Measurements from ENCODE around the gene INSC. TPM values are rescaled to one million over a fixed set of nuclear protein-coding genes. Genes with fewer than 3 reads are reported as not detected.

The INSC gene
- polyA plus RNA-seq, 3 donors = 0.67 to 0.86 (median 0.71) TPM

DNA sequence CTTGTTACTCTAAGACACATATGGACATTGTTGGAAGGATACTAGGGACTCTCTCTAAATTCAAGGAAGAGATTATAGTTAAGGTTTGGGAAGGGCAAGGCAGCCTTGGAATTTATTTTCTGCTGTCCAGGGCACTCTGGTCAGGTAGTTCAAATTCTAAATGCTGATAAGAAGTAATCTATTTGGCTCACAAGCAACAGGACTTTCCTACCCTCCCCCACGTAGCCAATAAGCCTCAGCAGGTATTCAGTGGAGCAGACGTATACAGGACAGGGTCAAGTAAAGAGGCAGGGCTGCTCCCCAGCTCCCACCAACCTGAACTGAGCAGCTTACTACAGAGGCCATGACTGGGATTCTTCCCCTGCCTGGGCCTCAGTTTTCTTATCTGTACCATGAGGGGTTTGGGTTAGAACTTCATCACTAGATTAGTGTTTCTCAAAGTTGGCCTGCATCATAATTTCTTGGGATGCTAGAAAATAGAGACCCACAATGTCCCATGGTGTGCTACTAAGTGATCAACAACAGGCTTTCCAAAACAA, 6.1 kb upstream of the INSC start:
- no peak for DNase-seq (ENCODE audit: low read depth in 3 of 3, low spot score in 2 of 3)

DNA sequence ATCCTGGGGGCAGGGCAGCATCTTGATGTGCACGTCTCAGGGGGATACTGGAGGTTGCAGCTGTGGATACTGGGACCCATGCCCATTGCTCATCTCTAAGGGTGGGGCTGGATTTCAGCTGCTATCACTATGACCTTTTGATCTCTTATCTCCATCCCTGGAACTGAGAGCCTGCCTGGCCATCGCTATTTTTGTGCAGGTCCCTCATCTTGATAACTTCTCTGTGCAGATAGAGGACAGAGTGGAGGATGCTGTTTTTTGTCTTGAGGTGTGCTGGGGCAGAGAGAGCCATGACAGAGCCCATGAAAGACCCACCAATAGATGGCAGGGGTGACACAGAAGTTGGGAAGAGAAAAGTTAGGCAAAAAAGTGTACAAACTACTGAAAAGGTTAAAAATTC, 5.1 kb upstream of the INSC start:
- DNase-seq (ENCODE audit: low read depth in 3 of 3, low spot score in 2 of 3) = no peak

DNA sequence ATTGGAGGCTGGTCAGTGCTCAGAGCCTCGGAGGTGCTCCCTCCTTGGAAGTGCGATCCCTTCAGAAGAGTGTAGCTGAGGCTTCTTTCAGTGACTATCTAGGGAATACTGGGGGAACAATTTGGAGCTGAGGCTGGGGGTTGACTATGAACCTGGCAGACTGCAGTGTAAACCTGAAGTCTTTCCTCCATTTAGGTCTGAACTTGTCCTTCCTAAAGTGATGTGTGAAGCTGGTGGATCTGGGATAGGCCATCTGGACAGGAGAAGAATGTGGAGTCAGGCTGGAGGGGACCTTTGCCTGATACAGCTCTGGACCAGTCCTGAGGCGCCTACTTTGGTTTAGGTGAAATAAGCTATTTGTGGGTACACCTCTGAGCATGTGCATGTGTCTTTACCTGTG, 3.5 kb upstream of the INSC start:
- no peak for DNase-seq (ENCODE audit: low read depth in 3 of 3, low spot score in 2 of 3)

DNA sequence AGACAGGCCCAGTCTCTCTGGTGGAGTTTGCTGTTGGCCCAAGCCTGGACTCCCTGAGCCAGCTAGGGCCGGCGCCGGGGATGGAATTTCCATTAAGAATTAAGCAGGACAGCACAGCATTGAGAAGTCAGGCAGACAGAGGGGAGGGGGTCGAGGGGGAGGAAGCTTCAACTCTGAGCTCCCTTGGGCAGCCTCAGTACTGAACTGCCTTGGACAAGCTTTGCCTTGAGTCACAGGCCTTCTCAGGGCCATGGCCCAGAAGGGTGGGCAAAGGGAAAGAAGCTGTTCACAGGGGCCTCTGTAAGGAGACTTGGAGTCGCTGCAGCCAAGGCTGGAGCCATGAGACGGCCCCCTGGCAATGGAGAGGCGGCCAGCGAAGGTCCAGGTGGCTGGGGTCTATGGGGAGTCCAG, 2.6 kb upstream of the INSC start:
- no peak for DNase-seq (ENCODE audit: low read depth in 3 of 3, low spot score in 2 of 3)

DNA sequence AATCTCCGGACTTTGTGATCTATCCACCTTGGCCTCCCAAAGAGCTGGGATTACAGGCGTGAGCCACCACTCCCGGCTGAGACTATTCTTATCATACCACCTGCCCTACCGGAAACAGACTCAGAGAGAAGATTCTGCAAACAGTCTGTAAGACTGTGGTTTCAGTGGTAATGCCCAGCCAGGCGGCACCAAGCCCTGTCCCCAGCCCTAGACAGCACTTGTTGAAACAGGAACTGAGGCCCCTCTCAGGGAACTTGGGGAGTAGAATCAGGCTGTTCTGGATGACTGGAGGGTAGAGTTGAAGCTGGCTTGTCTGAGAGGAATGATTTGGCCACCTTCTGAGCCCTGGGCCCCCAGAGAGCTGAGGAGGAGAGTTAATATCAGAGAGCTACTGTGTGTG, 1.3 kb upstream of the INSC start:
- no peak for DNase-seq (ENCODE audit: low read depth in 3 of 3, low spot score in 2 of 3)

DNA sequence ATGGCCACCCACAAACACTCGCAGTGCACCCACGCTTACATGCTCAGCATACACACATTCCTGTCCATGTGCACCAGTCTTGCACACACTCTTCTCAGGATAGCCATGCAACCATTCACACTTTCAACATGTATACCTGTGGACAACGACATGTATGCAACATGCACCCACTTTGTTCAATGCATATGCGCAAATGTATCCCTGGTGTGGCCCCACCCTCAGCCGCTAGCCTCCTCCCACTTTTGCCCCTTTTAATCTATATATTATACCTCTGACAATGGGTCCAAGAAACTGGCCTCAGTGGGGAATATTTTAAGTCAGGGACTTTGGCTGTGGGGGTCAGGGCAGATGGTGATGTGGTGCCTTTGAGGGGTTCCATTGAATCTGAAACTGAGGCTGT, 963 bp downstream of the INSC start:
- DNase-seq (ENCODE audit: low read depth in 3 of 3, low spot score in 2 of 3) = no peak

DNA sequence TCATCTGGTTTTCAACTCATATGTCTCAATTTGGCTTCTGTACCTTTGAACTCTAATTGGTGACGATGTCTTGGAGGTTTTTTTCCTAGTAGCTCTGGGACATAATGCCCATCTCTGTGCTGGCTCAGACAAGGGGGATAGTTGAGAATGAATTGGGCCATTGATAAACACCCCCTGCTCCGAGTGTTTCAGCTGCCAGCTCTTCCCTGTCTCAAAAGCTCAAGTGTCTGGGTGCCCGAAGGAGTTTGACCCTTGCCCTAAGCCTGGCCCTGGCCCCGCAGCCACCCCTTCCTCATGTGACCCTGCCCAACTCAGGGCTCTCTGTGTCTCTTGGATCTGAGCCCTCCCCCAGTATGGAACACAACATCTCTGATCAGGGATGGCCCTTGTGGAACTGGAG, 3.0 kb downstream of the INSC start:
- no peak for DNase-seq (ENCODE audit: low read depth in 3 of 3, low spot score in 2 of 3)

DNA sequence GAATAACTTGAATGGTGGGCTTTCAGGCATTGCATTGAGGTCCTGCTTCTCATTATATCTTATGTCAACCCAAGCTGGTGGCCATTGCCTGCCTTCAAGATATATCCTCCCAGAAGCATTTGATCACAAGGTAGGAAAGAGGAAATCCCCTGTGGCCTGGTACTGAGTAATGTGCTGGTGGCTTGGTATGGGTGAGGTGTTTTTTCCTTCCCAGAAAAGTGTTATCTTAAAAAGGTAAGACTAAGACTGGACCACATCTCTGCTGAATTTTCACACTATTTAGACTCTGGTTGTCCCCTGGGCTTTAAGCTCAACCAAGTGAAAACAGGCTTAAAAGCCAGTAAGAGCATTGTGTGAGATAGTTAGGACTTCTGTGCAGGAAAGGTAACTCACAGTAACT, 3.7 kb downstream of the INSC start:
- DNase-seq (ENCODE audit: low read depth in 3 of 3, low spot score in 2 of 3) = no peak

DNA sequence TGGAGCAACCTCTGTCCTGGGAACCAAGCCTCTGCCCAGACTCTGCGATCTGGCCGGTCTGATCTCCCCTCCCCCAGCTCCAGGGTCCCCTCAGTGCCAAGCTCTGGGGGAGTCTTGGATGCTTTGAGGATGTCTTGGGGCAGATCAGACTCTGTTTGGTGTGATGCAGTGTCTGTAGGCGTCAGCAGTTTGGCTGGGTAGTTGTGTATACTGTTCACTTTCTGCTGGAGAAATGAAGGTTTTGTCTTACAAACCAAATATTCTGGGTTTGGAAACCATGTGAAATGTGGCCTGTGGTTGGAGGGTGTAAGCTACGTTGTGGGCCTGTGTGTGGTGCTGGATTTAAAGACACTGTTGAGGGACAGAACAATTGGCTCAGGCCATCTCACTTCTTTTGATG, 4.6 kb downstream of the INSC start:
- DNase-seq (ENCODE audit: low read depth in 3 of 3, low spot score in 2 of 3) = no peak

DNA sequence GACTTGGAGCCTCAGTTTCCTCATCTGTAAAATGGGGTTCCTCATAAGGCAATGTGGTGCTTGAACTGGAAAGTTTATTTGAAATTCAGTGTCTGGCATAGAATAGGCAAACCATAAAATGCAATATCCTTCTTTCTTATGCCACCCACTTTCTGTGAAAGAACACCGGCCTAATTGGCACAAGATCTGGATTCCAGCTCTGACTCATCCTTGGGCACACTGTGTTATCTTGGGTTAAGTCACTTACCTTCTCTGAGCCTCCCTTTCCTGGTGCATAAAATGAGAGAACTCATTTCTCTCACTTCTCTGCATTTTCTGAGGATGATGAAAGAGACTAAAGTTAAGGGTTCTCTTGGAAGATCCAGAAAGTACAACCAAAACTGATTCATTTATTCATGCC, 5.1 kb downstream of the INSC start:
- no peak for DNase-seq (ENCODE audit: low read depth in 3 of 3, low spot score in 2 of 3)

DNA sequence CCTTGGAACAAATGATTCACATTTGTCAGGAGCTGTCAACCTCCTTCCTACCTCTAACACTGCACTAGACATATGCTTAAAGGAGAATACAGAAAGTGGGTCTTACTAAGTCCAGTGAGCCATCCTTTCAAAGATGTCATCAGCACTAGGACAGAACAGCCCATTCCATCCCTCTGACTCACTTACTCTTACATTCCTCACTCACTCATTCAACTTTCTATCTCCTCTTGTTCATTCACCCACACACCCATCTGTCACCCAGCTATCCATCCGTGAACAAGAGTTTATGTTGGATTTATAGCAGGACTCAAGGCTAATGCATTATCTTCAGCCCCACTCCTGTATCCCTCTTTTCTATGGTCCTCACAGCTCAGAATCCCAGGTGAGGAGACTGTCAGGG, 9.1 kb downstream of the INSC start:
- DNase-seq (ENCODE audit: low read depth in 3 of 3, low spot score in 2 of 3) = no peak

DNA sequence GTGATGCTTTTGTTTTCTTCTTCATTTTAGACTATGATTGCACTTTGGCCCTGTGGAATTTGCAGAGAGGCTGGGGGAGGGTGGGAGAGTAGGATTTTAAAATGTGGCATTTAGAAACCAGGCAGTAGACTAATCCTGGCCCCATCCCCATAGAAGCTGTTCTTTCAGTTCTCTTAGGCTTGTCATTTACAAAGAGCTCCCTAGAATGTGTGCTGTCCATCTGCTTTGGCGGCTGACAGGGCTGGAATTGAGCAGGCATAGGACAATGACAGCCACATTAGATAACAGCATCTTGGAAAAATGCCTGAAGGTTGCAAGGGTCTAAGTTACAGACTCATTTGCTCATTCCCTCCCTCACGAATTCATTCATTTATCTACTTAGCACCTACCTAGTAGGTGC, 9.8 kb downstream of the INSC start:
- no peak for DNase-seq (ENCODE audit: low read depth in 3 of 3, low spot score in 2 of 3)

DNA sequence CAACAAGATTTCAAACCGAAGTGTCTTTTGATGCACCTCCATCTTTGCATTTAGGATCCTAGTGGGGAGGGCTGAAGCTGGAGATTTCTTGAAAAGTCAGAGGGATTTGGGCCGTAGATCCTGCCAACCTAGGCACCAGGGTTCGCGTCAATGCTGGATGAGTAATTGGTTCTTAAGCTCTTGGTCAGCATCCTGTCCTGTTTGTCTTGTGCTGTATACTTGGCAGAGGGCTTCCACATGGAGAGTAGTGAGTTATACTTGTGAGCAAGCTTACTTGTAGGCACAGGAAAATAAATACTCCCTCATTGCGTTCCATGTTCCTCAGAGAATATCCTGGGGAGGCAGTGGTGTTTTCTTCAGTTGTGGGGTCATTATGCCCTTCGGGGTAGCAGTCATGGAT, 12.6 kb downstream of the INSC start:
- no peak for DNase-seq (ENCODE audit: low read depth in 3 of 3, low spot score in 2 of 3)

DNA sequence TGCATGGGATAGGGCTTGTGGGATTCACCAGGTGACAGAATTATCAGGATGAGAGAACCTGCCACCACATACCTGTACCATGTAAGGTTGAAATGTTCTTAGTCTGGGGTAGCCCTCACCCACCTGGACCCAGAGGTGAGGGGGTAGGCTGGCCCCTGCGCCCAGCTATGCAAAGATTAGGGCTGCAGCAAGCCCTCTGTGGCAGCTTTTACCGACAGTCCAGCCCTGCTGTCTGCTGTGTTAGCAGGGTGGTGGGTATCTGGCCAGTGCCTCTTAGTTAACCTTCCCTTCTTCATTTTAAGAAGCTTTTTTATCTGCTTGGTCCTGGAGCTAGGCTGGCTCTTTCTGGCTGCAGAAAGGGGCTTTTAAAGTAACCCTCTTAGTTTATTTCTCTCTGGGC, 13.9 kb downstream of the INSC start:
- no peak for DNase-seq (ENCODE audit: low read depth in 3 of 3, low spot score in 2 of 3)

DNA sequence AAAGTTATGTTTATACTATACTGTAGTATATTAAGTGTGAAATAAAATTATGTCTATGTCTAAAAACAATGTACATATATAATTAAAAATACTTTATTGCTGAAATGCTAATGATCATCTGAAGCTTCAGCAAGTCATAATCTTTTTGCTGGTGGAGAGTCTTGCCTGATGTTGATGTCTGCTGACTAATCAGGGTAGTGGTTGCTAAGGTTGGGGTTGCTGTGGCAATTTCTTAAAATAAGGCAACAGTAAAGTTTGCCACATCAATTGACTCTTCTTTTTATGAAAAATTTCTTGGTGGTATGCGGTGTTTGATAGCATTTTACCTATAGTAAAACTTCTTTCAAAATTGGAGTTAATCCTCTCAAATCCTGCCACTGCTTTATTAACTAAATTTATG, 21.4 kb downstream of the INSC start:
- no peak for DNase-seq (ENCODE audit: low read depth in 3 of 3, low spot score in 2 of 3)

DNA sequence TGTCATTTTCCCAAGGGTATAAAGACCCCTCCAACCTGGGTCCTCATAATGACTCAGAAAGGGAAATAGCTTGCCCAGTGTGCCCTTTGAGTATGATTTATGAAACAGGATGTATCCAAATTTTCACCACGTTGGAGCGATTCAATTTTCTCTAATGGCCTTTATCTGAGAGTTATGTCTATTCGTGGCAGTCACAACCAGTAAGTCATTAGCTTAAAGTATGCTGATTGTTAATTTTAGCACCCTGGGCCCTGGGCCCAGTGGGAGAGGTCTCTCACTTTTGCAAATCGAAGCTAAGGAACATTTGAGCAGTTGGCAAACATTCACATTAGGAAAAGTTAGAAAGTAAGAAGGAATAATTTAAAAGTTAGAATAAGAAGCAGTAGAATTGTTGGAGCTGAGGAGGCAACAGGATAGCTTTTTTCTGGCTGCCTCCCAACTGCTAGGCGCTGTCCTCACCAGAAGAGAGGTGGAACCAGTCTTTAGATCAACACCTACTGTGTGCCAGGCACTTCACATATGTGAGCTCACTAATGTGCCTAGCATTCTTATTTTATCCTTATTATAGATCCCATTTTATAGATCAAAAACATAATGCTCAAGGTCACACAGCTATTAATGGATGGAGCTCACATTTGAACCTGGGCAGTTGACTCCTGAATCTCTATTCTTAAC, 24.5 kb downstream of the INSC start:
- no peak for DNase-seq (ENCODE audit: low read depth in 3 of 3, low spot score in 2 of 3)

DNA sequence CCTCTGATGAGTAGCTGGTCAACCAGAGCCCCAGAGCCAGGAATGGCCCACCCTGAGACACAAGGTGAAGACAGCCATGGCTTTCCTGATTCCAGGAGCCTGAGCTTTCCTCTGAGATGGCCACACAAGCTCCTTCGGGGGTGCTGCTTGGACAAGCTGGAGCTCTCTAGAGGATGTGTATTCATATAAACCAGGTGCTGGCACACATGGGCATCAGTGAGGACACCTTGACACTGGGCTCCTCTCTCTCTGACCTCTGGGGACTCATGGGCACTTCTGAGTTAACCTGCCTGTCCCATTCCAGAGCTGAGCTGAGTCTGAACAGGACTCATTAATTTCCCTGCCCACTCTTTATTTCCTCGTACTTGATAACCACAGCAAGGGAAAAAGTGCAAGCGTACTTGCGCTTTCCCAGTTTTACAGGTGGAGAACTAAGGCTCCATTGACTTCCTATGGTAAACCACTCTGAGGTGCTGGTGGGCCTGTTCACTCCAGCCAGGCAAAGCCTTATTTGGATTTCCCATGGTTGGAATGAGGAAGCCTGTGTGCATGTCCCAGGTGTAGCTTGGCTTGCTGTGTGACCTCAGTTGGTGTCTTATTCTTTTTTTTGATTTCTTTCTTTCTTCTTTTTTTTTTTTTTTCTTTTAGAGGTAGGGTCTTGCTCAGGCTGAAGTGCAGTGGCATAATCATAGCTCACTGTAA, 25.4 kb downstream of the INSC start:
- DNase-seq (ENCODE audit: low read depth in 3 of 3, low spot score in 2 of 3) = no peak

DNA sequence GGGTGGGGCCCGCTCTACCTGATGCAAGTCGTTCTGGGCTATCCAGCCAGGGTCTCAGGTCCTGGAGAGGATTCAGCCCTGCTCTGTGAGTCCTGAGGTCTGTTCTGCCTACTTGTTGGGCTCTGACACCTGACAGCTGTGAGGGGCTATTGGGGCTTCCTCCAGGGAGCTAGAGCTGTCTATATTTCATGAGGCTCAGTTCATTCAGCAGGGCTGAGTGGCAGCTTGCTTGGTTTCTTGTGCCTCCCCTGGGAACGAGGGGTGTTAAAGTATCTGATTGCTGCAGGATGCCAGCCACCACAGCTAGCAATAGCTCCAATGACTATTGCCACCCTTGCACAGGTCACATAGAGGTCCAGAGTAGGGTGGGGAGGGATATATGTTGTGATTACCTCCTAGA, 26.7 kb downstream of the INSC start:
- DNase-seq (ENCODE audit: low read depth in 3 of 3, low spot score in 2 of 3) = no peak

DNA sequence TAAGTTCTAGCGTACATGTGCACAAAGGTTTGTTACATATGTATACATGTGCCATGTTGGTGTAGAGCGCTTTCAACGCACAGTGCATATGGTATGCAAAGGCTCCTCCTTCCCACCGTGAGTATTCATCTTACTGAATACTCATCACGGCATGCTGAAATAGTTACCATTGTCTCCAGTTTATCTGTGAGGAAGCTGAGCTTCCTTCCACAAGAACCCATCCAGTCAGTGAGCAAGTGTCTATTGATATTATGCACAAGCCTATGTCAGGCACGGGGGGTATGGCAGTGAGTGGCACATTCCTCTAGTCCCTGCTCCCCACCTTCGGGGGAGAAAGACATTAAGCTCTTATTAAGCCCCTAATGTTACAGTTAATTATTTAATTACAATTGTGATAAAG, 28.1 kb downstream of the INSC start:
- DNase-seq (ENCODE audit: low read depth in 3 of 3, low spot score in 2 of 3) = no peak

DNA sequence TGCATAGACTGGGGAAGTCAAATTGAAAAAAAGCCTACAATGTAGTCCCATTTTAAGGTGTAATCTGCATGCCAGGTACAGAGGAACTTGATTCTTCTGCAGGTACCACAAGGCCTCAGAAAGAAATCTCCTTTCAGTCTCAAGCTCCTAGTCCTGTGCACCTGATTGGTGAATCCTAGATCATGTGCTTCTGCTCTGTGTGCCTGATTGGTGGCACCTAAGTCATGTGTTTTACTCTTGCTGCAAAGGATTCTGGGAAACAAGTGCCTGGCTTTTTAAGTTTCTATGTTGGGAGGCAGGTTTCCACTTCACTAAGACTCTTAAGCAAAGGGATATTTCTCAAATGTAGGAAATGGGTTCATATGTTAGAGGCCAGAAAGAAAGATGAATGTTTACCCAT, 29.1 kb downstream of the INSC start:
- no peak for DNase-seq (ENCODE audit: low read depth in 3 of 3, low spot score in 2 of 3)

DNA sequence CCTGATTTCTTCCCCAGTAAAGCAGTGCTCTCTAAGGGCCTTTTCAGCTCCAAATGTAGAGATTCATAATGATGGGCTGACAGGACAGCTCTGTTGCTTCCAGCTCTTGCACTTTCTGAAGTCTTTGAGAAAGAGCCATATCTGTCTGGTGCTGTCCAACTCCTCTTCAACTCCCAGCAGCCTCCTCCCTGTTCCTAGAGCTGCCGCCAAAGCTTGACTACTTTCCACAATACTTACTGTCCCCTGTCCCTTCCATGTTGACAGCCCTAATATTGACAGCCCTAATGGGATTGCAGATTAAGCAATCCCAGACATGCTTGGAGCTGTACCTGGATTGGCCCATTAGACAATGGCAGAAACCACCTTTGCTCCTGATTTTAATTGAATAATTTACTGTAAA, 29.6 kb downstream of the INSC start:
- no peak for DNase-seq (ENCODE audit: low read depth in 3 of 3, low spot score in 2 of 3)

DNA sequence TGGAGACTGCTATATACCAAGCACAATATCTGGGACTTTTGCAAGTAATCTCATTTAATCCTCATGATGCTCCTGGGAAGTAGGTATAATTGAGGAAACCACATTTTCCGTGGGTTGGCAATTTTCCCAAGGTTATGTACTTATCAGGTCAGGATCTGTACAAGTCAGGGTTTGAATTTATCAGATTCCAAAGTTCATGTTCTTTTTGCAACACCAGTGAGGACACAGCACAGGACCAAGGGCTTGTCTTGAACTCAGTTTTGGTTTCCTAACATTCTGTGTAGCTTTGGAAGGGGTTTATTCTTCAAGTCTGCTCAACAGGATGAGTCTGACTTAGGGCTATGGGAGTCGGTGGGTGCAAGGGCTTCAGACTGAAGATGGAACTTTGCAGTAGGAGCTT, 30.4 kb downstream of the INSC start:
- no peak for DNase-seq (ENCODE audit: low read depth in 3 of 3, low spot score in 2 of 3)

DNA sequence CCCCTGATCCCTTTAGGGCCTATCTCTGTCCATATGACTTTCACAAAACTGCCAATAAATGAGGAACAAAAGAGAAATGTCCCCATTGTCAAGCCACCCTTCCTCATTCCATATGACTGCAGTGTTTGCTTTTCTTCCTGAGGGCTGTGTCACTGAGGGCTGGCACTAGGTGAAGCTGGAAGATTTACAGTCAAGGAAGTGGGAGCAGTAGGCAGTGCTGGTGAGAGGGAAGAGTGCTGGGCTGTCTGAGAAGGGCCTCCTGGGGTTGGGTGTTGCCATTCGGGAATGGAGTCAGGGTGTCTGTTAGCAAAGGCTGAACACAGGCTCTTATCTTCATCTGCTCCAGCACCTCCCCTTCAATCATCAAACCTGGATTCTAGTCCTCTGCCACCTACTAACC, 30.9 kb downstream of the INSC start:
- no peak for DNase-seq (ENCODE audit: low read depth in 3 of 3, low spot score in 2 of 3)

Data from right renal cortex interstitium (tissue), 3 donors.